HFFc6 (cell line): Measurements from ENCODE around the gene USO1. TPM values are rescaled to one million over a fixed set of nuclear protein-coding genes. Genes with fewer than 3 reads are reported as not detected.

Experiments
- DNase-seq: peaks from one replicate; pipeline ENCODE4 v3.0.0-alpha.2; 2018
- H3K27ac Mint-ChIP-seq: 2 replicates; pipeline ENCODE4 v1.8.0; 2020; ENCODE audit warnings: mild to moderate bottlenecking, mixed read lengths
- H3K27me3 Mint-ChIP-seq: 2 replicates; pipeline ENCODE4 v1.8.0; 2021; ENCODE audit warnings: mild to moderate bottlenecking, moderate library complexity, mixed read lengths; ENCODE audit not compliant: insufficient read depth
- H3K36me3 Mint-ChIP-seq: 2 replicates; pipeline ENCODE4 v1.8.0; 2021; ENCODE audit warnings: low read depth, mixed read lengths
- H3K4me1 Mint-ChIP-seq: 2 replicates; pipeline ENCODE4 v1.8.0; 2020; ENCODE audit warnings: low read depth, mixed read lengths
- H3K4me3 Mint-ChIP-seq: 2 replicates; pipeline ENCODE4 v1.8.0; 2020; ENCODE audit warnings: mild to moderate bottlenecking, moderate library complexity, mixed read lengths
- H3K9me3 Mint-ChIP-seq: 2 replicates; pipeline ENCODE4 v1.8.0; 2020; ENCODE audit warnings: mild to moderate bottlenecking, mixed read lengths
- total RNA-seq, 6 experiments: library from RNA; stranded (reverse); fragmentation: NEBNext Ultra II Directional; extraction: Animal tissue kit (Norgen Biotek cat#: 25700); gene quantifications; 2 replicates in 1 of 6; 3 replicates in 5 of 6; pipeline ENCODE4 v1.2.3, GENCODE V29; 2021
- TF ChIP-seq, protein P1 (sequence below): fragments of 200-600 bp; sonication (generic); IDR thresholded peaks from 2 replicates; pipeline ENCODE4 v1.5.0; 2021; ENCODE audit warnings: antibody characterized with exemption, mild to moderate bottlenecking

Gene USO1
- total RNA-seq, 6 experiments from 2014 or later = 86.4 to 108 (median 95.1) TPM

DNA sequence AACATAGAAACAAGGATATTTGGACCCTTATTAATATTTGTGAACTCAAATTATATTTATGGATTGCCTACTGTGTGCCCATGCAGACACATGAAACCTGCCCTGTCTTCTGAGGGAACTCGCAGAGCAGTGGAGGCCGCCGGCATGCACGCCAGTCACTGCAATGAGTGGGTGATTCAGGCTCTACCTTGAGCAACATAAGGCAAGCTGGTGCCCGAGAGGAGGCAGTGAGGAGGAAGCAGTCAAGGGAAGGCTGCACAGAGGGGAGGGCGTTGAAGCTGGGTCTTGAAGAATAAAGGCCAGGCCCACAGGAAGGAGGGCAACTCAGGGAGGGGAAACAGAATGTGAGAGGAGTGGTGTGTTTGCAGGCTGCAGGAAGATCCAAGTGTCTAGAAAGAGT lies 125.1 kb downstream of the USO1 start:
- Mint-ChIP-seq H3K27me3 (peaks cover 5% of the 10 kb centered on the region), H3K36me3 (no peaks in the 10 kb centered on the region), H3K27ac (peak overlapping the region; percentile 71), H3K4me3 (peak overlapping the region; percentile 65; the same call in 1 of the 2 replicates), H3K4me1 (peaks cover 50% of the 10 kb centered on the region), H3K9me3 (no peaks in the 10 kb centered on the region)
- no peak for DNase-seq
- TF ChIP-seq, protein P1, sequence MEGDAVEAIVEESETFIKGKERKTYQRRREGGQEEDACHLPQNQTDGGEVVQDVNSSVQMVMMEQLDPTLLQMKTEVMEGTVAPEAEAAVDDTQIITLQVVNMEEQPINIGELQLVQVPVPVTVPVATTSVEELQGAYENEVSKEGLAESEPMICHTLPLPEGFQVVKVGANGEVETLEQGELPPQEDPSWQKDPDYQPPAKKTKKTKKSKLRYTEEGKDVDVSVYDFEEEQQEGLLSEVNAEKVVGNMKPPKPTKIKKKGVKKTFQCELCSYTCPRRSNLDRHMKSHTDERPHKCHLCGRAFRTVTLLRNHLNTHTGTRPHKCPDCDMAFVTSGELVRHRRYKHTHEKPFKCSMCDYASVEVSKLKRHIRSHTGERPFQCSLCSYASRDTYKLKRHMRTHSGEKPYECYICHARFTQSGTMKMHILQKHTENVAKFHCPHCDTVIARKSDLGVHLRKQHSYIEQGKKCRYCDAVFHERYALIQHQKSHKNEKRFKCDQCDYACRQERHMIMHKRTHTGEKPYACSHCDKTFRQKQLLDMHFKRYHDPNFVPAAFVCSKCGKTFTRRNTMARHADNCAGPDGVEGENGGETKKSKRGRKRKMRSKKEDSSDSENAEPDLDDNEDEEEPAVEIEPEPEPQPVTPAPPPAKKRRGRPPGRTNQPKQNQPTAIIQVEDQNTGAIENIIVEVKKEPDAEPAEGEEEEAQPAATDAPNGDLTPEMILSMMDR = no peak

DNA sequence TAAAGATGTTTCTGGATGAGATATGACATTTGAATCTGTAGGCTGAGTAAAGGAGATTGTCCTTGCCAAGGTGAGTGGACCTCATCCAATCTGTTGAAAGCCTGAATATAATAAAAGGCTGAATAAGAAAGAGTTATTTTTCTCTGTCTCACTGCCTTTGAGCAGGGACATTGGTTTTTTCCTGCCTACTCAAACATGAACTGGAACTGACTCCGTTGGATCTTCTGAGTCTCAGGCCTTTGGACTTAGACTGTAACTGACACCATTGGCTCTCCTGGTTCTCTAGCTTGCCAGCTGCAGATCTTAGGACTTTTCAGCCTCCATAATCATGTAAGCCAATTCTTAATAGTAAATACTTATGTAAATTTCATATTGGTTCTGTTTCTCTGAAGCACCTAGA lies 134.3 kb downstream of the USO1 start:
- H3K27me3 Mint-ChIP-seq = peaks cover 10% of the 10 kb centered on the region
- H3K4me1 Mint-ChIP-seq = no peaks in the 10 kb centered on the region
- no peaks in the 10 kb centered on the region for H3K9me3 Mint-ChIP-seq

GRCh38 chr4:75860606-75861005 lies 136.2 kb downstream of the USO1 start:
- H3K9me3 Mint-ChIP-seq = no peaks in the 10 kb centered on the region
- H3K4me3 Mint-ChIP-seq = no peak overlapping the region
- no peaks in the 10 kb centered on the region for H3K36me3 Mint-ChIP-seq
- no peaks in the 10 kb centered on the region for H3K4me1 Mint-ChIP-seq
- H3K27ac Mint-ChIP-seq = no peak overlapping the region
- DNase-seq = no peak
- TF ChIP-seq, protein P1 = no peak
- peaks cover 10% of the 10 kb centered on the region for H3K27me3 Mint-ChIP-seq

More for the DNA sequence above, 134.3 kb downstream of the USO1 start:
- TF ChIP-seq, protein P1 = no peak
- DNase-seq = no peak
- Mint-ChIP-seq H3K36me3 (no peaks in the 10 kb centered on the region), H3K4me3 (no peak overlapping the region), H3K27ac (no peak overlapping the region)

Other genes with a start within 250 kb of the USO1 start
- 10 to 100 TPM; 14.8 to 19.5 (median 17.5) TPM for gene RCHY1, start 210.2 kb upstream of the USO1 start, total RNA-seq
- gene THAP6, start 210.1 kb upstream of the USO1 start, total RNA-seq = 10 to 100 TPM; 14.2 to 20.6 (median 17.8) TPM
- not detected for gene ODAPH, start 168.5 kb upstream of the USO1 start, total RNA-seq
- gene CDKL2, start 94.0 kb upstream of the USO1 start, total RNA-seq = under 1 TPM; 0.14 to 0.38 (median 0.19) TPM
- 100 to 1,000 TPM; 157 to 169 (median 168) TPM for gene G3BP2, start 51.2 kb upstream of the USO1 start, total RNA-seq
- gene PPEF2, start 177.9 kb downstream of the USO1 start, total RNA-seq = not detected
- 10 to 100 TPM; 27.1 to 33.8 (median 30.4) TPM for gene NAAA, start 216.4 kb downstream of the USO1 start, total RNA-seq